Erythroblast (primary cell): Measurements from ENCODE around the gene SAMD5.

Source experiments
- GATA1 ChIP-seq: IDR thresholded peaks from 2 replicates; pipeline ENCODE4 v1.6.1; 2011; ENCODE audit warnings: low read depth, mild to moderate bottlenecking, control low read depth, low read length, moderate library complexity
- POLR2A ChIP-seq: IDR thresholded peaks from 2 replicates; pipeline ENCODE4 v1.6.1; 2011; ENCODE audit warnings: mild to moderate bottlenecking, low read length

GRCh38 chr6:147618457-147618856, 110.0 kb downstream of the SAMD5 start:
- no peak for TF ChIP-seq POLR2A
- no peak for TF ChIP-seq GATA1
